Fibroblast of pulmonary artery (primary cell): ENCODE results near the gene CELF4.

Source experiments
- DNase-seq: peaks from one replicate; pipeline ENCODE4 v3.0.0-alpha.2; 2010; ENCODE audit warnings: low read depth
- H3K4me3 ChIP-seq: replicated peaks from 2 replicates; pipeline ENCODE4 v1.5.1; 2011; ENCODE audit warnings: low read depth, mild to moderate bottlenecking, control low read depth, low read length, moderate library complexity
- CTCF ChIP-seq: IDR thresholded peaks from 2 replicates; pipeline ENCODE4 v1.5.1; 2011; ENCODE audit warnings: mild to moderate bottlenecking, control low read depth, low read length, inconsistent platforms; ENCODE audit errors: missing control alignments

Gene CELF4

DNA sequence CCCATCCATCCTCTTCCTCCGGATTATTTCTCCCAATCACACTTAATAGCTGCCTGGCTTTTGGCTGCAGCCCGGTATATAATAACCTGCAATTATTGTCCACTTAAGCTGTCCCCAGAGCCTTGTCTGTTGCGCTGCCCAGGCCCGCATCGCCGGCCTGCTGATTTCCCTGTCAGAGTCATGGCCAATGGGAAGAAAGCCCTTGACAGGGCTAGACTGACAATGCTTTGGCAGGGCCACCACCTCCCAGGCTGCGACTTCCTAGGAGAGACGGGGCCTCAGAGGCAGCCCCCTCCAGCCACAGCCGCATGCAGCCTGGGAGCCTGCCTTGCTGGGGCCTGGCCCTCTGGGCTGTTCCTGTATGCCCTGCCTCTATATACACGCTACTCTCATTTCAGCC, 10.0 kb upstream of the CELF4 start:
- H3K4me3 ChIP-seq, result no peak overlapping the region
- DNase-seq, result no peak
- TF ChIP-seq CTCF, result no peak

DNA sequence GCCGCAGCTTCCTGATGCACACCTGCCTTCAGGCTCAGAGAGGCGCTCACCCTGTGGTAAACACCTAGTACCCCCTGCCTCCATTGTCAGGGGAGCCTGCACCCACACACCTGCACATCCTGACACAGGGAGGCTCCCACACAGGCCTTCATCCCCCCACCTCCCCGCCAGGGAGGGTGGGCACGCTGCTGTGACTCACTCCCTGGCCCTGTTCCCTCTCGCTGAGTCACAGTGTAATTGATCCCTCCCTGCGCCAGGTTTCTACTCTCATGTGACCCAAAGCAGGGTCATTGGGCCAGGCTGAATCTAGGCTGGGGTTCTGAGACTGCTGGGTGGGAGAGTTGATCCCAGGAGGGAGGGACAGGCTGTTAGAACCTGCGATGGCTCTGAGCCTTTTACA, 8.5 kb upstream of the CELF4 start:
- H3K4me3 ChIP-seq, result no peak overlapping the region
- DNase-seq, result peak; percentile 22
- no peak for TF ChIP-seq CTCF

- no peak for DNase-seq
- no peak overlapping the region for H3K4me3 ChIP-seq
- TF ChIP-seq CTCF, result no peak
Observed at GRCh38 chr18:37572736-37573135, 7.1 kb upstream of the CELF4 start.

GRCh38 chr18:37571266-37571665, 5.7 kb upstream of the CELF4 start:
- no peak overlapping the region for H3K4me3 ChIP-seq
- DNase-seq, result no peak

GRCh38 chr18:37570336-37570930, 4.8 kb upstream of the CELF4 start:
- DNase-seq, result no peak
- H3K4me3 ChIP-seq, result no peak overlapping the region
- peak; percentile 9 for TF ChIP-seq CTCF

More at GRCh38 chr18:37571266-37571665, 5.7 kb upstream of the CELF4 start:
- TF ChIP-seq CTCF, result no peak

DNA sequence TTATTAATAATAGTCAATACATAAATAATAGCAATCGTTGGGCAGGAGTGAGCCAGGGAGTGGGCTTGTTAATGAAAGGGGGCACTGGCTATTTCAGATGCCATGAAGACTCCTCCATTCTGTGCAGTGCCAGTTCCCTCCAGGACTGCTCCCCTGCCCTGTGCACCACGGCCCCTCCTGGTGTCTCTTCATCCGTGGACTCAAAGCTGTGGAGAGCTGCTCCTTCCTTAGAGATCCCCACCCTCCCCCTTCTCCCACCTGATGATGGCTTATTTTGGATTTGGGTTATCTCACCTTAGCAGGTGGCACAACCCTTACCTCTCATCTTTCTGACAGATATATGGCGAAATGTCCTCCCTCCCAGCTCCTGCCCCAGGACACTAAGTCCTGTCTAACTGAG, 3.1 kb upstream of the CELF4 start:
- H3K4me3 ChIP-seq, result no peak overlapping the region
- no peak for DNase-seq
- TF ChIP-seq CTCF, result no peak

DNA sequence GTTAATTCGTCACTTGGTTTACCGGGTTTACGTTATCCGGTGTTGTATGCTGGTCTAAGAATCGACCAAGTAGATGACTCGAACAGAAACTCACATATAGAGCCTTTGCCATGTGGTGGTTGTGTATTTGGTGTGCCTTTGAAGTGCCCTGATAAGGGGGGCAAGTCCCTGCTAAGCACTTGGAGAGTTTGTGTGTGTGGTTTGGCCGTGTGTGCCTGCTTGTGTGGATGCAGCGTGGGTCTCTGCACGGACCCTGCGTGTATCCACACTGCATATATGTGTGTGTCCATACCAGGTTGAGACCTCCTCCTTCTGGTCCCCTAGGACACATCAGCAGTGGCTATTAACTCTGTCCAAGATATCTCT, 2.4 kb upstream of the CELF4 start:
- no peak for TF ChIP-seq CTCF
- H3K4me3 ChIP-seq, result peak overlapping the region; percentile 74

More for the DNA sequence above, 2.4 kb upstream of the CELF4 start:
- DNase-seq, result no peak
